Omental fat pad (tissue), 4 donors: Measurements from ENCODE around the gene MED6. TPM values are rescaled to one million over a fixed set of nuclear protein-coding genes. Genes with fewer than 3 reads are reported as not detected.

Experiments
- ATAC-seq: fragments of 150-250 bp; one replicate; pipeline ENCODE4 v1.9.1; 2016; ENCODE audit warnings: mild to moderate bottlenecking, moderate library complexity; ENCODE audit not compliant: low FRiP score
- DNase-seq: peaks from one replicate; pipeline ENCODE4 v3.0.0-alpha.2; 2019; ENCODE audit warnings: low spot score
- CTCF ChIP-seq, 3 donors: fragments of 450-650 bp; IDR thresholded peaks; one replicate each; pipeline ENCODE4 v1.5.1; 2016 to 2017; ENCODE audit warnings: antibody characterized with exemption in 3 of 3, mild to moderate bottlenecking in 3 of 3, moderate library complexity in 2 of 3
- total RNA-seq, 4 donors: library from RNA; depleted of rRNA; stranded (reverse); fragments of >200 nt; gene quantifications; one replicate each; pipeline ENCODE4 v1.1.0, GENCODE V29; 2016

MED6 gene
- 10 to 100 TPM; 22.9 to 38.1 (median 30.3) TPM for total RNA-seq

DNA sequence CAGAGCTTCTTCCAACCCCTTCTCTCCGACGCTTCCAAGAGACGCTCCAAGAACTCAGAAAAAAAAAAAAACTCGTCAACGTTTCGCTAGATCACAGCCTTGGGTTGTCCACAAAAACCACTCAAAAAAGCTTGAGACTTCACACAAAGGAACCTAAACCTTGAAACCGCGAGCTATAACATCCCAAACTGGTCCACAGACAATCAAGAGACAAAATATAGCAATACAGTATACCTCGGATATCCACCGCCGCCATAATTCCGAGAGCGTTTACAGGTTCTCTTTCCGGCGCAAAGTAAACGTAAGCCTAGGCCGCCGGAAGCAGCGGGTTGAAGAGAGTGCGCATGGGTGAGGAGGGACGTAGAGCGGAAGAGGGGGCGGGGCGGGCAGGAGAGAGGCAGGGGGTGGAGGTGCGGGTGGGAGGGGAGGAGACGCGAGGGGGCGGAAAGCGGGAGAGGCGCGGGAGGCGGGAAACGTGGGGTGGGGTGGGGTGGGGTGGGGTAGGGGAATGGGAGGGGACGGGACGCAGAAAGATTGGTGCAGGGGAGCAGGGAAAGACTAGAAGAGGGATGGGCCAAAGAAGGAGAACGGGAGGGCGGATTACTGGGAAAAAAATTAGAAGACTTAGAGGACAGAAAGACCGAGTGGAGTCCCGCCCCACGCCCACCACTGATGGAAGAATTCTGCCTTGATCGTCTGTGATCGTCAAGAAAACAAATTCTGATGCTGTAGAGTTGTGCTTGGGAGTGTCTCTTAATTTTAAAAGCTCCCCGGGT, at the start of gene MED6:
Gene MED6, minus strand, starts transcription at position 274 of the 776 bp plus-strand sequence. Its CDS starts 18 bp downstream, at position 256.
- DNase-seq (peak; percentile 51), ATAC-seq (peak; percentile 84)
- TF ChIP-seq CTCF (IDR thresholded peaks at IDR 0.05): no peak

- no peak for TF ChIP-seq CTCF (IDR thresholded peaks at IDR 0.05)
- DNase-seq: no peak
- ATAC-seq: no peak
Measured at GRCh38 chr14:70649803-70650202, 49.3 kb upstream of the MED6 start.

- no peak for TF ChIP-seq CTCF (IDR thresholded peaks at IDR 0.05)
- DNase-seq (no peak), ATAC-seq (no peak)
Measured at GRCh38 chr14:70648346-70648745, 47.9 kb upstream of the MED6 start.

- TF ChIP-seq CTCF (IDR thresholded peaks at IDR 0.05): no peak
- ATAC-seq (no peak), DNase-seq (no peak)
Measured at GRCh38 chr14:70646705-70647104, 46.2 kb upstream of the MED6 start.

DNA sequence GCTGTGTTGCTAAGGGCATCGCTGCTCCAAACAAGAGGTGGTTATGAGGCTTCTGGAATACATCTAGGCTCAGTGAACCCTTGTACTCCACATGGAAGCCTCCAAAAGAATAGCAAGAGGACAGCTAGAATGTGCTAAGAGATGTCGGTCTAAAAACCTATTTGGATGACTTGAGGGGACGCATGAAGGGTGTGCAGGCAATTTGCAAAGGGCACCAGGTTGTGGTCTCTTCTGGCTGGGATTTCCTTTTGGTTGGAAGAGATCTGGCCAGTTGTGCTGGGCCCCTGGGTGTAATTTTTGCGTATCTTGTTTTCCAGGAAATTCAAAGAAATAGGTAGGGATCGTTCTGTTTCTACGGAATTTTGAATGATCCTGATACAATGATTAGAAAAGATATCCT, 45.4 kb upstream of the MED6 start:
- DNase-seq (no peak), ATAC-seq (no peak)

DNA sequence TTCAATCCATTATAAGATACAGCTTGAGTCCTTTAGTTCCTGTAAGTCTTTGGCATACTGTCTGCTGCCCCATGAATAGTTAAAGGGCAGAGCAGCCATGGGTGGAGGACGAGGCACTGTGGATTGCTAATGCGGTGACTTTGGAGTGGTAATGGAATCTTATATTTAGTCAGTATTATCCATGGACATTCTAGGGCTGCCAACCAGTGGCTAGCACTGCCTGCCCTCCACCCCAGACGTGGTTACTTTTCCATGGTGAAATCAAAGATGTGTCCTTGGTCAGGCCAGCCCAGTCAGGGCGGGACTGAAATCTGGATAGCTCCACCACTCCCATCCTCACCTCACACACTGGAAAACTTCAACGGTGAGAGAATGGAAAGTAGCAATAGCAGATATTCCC, 43.5 kb upstream of the MED6 start:
- no peak for ATAC-seq
- TF ChIP-seq CTCF (IDR thresholded peaks at IDR 0.05): no peak

More for the DNA sequence above, 45.4 kb upstream of the MED6 start:
- TF ChIP-seq CTCF (IDR thresholded peaks at IDR 0.05): no peak

More for the DNA sequence above, 43.5 kb upstream of the MED6 start:
- no peak for DNase-seq
